EL (cell line): Measurements from ENCODE around the gene FAM72B.
"Not testable (repeated sequence)": the region's sequence is repeated elsewhere in the genome, so short reads cannot be mapped to it uniquely, and the experiment has no call there.

Source experiments
- DNase-seq: peaks from one replicate; pipeline ENCODE4 v3.0.0-alpha.2; 2016

Gene FAM72B

DNA sequence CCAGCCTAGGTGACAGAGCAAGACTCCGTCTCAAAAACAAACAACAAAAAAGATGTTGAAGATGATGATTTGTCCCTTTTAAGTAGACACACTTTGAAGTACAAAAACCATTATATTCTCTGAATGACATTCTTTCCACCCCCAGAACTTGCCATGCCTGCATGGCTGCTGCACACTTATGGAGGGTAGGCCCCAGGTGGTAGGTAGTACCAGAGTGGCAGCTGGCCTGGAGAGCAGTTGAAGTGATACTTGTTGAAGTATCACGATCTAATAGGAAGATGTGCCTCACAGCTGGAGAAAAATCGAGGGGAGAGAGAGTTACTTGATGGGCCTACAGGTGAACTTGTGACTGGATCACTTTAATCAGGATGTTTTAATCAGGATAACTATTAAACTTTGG is 15.6 kb upstream of the FAM72B start:
- DNase-seq: not testable (repeated sequence)

DNA sequence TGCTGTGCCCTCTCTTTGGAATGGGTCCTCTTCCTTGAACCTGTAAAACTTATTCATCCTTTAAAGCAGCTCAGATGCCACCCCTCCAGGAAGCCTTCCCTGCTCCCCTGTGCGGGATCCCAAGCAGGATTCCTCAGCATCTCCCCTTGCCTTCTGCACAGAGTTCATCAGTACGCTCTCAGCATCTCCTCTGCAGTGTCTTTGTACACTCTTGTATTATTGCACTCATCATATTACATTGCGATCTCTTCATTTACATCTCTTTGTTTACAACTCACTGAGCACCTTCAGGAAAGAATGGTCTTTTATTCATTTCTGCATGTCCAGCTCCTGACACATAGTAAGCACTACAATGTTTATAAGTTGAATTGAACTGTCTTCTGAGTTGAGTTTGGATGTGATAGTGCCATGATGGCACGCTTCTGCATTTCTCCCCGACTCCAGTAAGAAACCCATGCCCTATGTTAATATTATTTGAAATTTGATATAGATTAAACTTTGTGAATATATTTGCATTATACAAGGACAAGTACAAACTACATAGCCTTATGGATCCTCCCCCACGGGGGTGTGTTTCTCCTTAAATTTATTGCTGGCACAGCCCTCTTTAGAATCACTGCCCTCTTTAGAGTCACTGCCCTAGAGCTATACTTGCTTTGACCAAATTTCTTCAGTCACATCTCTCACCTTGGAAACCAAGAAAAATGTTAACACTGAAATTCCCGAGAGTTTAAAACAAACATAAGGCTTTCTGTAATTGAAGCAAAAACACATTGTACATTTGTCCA is 13.1 kb upstream of the FAM72B start:
- DNase-seq: not testable (repeated sequence)

DNA sequence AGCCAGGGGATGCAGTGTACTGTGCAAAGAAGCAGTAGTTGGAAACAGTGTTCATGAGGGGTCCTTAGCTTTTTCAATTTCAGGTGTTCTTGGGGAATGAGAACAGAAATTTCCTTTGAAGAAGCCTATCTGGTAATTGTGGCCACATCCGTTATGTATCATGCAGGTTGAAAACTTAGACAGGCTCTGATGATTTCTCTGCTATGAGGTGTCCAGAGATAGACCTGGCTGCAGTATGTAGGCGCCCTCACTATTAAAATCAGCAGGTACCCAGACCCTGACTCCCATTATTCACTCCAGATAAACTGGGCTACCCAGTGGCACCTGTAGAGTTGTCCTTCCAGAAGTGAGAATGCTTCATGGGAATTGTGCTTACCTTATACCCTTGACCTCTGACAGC is 8.4 kb upstream of the FAM72B start:
- DNase-seq: not testable (repeated sequence)

- not testable (repeated sequence) for DNase-seq
Measured at GRCh38 chr1:121187914-121188313, 3.8 kb upstream of the FAM72B start.

GRCh38 chr1:121186191-121186590 is 2.1 kb upstream of the FAM72B start:
- not testable (repeated sequence) for DNase-seq

DNA sequence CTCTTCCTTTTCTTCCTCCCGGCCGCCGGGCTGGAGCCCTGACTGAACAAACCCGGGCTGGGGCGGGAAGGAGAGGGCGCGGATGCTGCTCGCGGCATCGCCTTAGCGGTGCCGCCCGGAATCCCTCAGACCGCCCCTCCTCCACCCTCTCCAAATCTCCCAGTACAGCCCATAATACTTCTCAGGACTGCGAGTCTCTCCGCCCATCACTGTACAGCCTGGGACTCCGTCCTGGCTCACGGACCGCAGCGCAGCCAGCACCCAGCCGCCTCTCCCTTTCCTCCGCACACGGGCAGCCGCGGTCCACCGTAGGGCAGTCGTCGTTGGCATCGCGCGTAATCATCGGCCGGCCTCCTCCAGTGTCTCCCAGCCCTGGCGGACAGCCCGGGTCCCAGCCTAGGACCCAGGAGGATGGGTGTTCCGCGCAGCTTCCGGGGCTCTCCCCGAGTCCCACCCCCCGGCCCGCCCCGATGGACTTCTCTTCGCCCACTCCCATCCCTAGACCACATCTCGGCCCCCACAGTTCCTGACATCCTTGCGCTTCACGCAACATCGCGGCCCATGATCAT is 1.1 kb upstream of the FAM72B start:
- not testable (repeated sequence) for DNase-seq

- peak; percentile 44 for DNase-seq
Measured at GRCh38 chr1:121183867-121184266, 273 bp downstream of the FAM72B start.

GRCh38 chr1:121178197-121178596 is 5.9 kb downstream of the FAM72B start:
- DNase-seq: not testable (repeated sequence)

DNA sequence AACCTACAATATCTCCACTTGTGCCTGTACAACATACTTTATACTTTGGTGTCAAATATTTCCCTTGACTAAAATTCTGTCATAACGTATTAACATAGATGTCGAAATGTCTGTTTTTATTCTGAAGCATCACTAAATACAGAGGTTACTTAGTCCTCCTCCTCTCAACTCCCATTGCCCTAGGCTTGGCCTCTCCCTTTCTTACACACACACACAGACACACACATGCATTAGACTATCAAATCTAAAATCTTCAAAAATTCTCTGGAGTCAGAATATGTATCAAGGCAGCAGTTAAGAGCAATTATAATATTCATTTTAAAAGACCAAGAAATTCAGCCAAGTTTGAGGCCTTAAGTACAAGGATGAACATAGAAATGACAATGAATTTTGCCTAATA is 7.5 kb downstream of the FAM72B start:
- not testable (repeated sequence) for DNase-seq

GRCh38 chr1:121168152-121168668 is 15.9 kb downstream of the FAM72B start:
- not testable (repeated sequence) for DNase-seq

- not testable (repeated sequence) for DNase-seq
Measured at GRCh38 chr1:121167225-121167738, 16.9 kb downstream of the FAM72B start.

DNA sequence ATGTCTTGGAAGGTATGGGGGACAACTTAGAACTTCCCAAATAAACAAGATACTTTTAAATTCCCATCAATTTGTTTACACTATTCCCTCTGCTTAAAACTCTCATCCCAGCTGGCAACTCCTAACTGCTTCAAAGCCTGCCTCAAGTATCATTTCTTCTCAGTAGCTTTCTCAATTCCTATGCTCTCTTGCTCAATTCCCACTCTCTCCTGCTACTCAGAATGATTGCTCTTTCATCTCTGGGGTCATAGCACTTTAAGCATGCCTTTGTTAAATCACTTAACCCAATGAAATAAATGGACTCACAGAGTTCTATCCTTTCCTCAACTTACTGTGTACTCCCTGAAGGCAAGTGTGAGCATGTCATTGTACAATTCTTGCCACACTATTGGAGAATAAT is 18.8 kb downstream of the FAM72B start:
- not testable (repeated sequence) for DNase-seq

DNA sequence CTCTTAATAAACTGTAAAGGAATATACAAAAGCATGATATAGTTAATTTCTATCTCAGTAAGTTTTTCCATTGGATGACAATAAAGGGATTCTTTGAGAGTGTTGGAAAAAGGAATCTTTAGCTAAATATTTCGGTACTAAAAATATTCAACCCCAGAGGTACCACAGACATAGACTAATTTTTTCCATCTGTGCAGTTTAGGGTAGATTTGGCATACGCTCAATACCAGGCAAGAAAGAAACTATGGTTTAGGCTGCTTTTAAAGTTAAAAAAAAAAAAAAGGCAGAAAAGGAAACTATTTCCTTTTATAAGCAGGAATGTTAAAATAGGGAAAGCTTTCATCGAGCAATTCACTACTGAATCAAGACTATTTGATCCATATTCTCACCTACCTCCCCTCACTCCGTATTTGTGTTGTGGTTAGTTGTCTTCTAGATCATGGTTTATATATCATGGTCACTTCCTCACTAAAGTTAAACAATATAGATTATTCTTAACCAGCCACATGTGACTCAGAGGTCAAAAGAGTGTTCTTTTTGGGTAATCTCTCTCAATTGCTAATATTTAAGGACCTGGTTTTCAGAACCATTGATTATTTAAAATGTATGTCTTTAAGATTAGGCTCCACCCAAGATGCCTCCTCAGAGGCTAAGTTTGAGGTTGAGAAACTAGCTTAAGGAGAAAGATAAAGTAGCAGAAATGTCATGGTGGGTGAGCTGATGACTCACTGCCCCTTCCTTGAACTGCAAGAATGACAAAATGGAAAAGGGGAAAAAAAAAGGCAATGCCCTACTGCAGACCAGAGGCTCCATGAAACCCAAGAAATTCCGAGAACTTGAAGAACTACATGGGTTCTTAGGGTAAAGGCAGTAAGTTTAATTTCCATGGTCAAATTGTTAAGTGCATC is 20.0 kb downstream of the FAM72B start:
- DNase-seq: peak; percentile 55

- not testable (repeated sequence) for DNase-seq
Measured at GRCh38 chr1:121161199-121161901, 22.8 kb downstream of the FAM72B start.

DNA sequence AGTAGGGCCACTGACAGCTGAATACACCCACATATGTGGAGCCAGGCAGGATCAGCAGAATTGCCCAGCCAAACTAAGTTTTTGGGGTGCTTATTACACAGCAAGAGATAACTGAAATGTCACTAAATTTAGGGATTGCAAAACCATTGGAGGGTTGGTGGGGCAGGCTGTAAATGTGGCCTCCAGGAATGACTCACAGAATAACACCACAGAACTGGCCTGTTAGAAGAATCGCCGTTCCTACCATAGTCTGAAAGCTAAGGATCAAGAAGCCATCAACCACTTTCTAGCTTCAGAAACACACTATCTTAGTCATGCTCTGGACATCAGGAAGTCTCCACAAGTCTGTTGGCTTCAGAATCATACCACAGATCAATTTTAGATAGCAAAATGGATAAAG is 24.0 kb downstream of the FAM72B start:
- not testable (repeated sequence) for DNase-seq

DNA sequence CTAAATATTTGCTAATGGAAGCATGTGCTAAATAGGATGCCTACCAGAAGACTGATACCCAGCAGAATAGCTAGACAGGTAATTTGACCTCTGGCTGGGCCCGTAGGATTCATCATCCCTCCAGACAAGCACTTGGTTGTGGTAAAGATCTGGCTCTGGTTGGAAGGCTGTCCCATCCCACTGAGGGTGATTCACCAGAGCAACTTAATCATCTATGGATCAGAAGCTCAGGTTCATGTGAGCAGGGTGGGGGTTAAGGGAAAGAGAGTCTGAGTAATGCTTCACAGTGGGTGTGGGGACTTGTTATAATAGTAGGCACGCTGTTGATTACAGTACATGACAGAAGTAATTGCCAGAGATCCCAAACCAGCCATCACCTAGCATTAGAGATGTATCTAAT is 26.5 kb downstream of the FAM72B start:
- DNase-seq: not testable (repeated sequence)

DNA sequence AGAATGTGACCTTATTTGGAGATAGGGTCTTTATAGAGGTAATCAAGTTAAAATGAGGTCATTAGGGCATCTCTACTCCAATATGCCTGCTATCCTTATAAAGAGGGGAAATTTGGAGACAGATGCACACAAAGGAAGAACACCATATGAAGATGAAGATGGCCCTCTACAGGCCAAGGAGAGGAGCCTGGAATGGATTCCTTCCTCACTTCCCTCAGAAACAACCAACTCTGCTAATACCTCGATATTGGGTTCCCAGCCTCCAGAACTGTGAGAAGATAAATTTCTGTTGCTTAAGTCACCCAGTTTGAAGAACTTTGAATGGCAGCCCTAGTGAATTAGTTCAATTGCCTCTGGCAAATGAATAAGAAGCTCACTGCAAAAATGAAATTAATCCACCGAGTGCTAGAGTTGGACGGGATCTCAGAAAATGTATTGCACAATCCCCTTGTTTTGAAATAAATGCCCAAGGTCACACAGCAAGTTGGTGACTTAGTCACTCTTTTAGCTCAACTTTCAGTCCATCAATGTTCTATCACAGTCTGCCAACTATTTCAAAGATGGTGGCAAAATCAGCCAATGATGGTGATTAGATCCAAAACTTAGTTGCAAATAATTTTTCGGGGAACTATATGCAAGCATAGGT is 27.1 kb downstream of the FAM72B start:
- not testable (repeated sequence) for DNase-seq

GRCh38 chr1:121155671-121156358 is 28.3 kb downstream of the FAM72B start:
- peak; percentile 3 for DNase-seq

- DNase-seq: not testable (repeated sequence)
Measured at GRCh38 chr1:121154811-121155210, 29.3 kb downstream of the FAM72B start.

GRCh38 chr1:121152788-121153187 is 31.4 kb downstream of the FAM72B start:
- not testable (repeated sequence) for DNase-seq

DNA sequence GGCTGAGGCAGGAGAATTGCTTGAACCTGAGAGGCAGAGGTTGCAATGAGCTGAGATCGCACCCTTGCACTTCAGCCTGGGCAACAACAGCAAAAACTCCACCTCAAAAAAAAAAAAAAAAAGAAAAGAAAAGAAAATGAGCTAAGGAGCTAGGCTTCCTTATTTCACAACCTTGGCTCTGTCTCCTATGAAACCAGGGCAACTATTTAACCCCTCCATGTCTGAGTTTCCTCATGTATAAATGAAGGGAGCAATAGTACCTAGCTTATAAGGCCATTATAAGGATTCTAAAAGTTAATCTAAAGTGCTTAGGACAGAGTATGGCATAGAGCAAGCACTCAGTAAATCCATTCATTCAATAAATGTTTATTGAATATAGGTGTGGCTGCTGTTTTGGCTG is 32.8 kb downstream of the FAM72B start:
- not testable (repeated sequence) for DNase-seq
